GM13976 (cell line): ENCODE results near the gene MALAT1.
"Not testable (repeated sequence)": the region's sequence is repeated elsewhere in the genome, so short reads cannot be mapped to it uniquely, and the experiment has no call there.

Experiments used
- DNase-seq: peaks from one replicate; pipeline ENCODE4 v3.0.0; 2012; ENCODE audit warnings: low spot score
- CTCF ChIP-seq: IDR thresholded peaks from 2 replicates; pipeline ENCODE4 v1.5.1; 2012; ENCODE audit warnings: borderline replicate concordance, mild to moderate bottlenecking; ENCODE audit not compliant: insufficient read depth; ENCODE audit errors: extremely low read depth, missing control alignments, control extremely low read depth
- in situ Hi-C: fragments of 300-500 bp; cut with MboI; formaldehyde crosslinking; loops from one replicate; pipeline ENCODE4 v1.12.0; 2022; ENCODE audit warnings: low sequenced_read_pairs, mixed read lengths, inconsistent platforms; ENCODE audit not compliant: unreplicated experiment

MALAT1 gene

GRCh38 chr11:65498977-65499712 is at the start of gene MALAT1:
Gene MALAT1, plus strand, starts transcription at chr11:65499045.
- no peak for DNase-seq
- no peak for TF ChIP-seq CTCF
- in situ Hi-C loops = loop anchor here (5.0 kb wide), 1 partner anchor 67 kb away; no protein-coding TSS in a partner anchor

- in situ Hi-C loops, DNase-seq: not testable (repeated sequence)
Observed at GRCh38 chr11:65451301-65451700, 47.5 kb upstream of the MALAT1 start.

GRCh38 chr11:65452259-65452658 is 46.6 kb upstream of the MALAT1 start:
- DNase-seq, in situ Hi-C loops: not testable (repeated sequence)

GRCh38 chr11:65452806-65453490 is 45.9 kb upstream of the MALAT1 start:
- no peak for TF ChIP-seq CTCF

GRCh38 chr11:65454311-65454695 is 44.5 kb upstream of the MALAT1 start:
- TF ChIP-seq CTCF = no peak
- DNase-seq = no peak
- in situ Hi-C loops = no loop called here

More at GRCh38 chr11:65452806-65453490, 45.9 kb upstream of the MALAT1 start:
- DNase-seq = no peak
- in situ Hi-C loops = no loop called here

- in situ Hi-C loops = no loop called here
- peak; percentile 99 for DNase-seq
- peak; percentile 34 for TF ChIP-seq CTCF
Observed at GRCh38 chr11:65454696-65455456, 44.0 kb upstream of the MALAT1 start.

- DNase-seq = no peak
- no peak for TF ChIP-seq CTCF
- in situ Hi-C loops = no loop called here
Observed at GRCh38 chr11:65456418-65456817, 42.4 kb upstream of the MALAT1 start.
